ENCODE data around the gene BCR.

- no peak for TF ChIP-seq POLR2A (IDR thresholded peaks at IDR 0.05)
- TF ChIP-seq CTCF (IDR thresholded peaks at IDR 0.05 in 8 of 11, conservative IDR thresholded peaks at IDR 0.05 in 3 of 11) = no peak
- no peak for TF ChIP-seq POLR2AphosphoS5 (IDR thresholded peaks at IDR 0.05)
These were observed 108.2 kb downstream of the BCR start for GRCh38 chr22:23288301-23289129.
